ENCODE data around the gene STPG1. TPM values are rescaled to one million over a fixed set of nuclear protein-coding genes. Genes with fewer than 3 reads are reported as not detected.

STPG1 gene
- total and polyA plus RNA-seq, 9 of the 15 experiments (the other 6 are each of a cell fraction or from before 2014, with no cell fraction given), result 5.0 to 11.9 (median 8.3) TPM

GRCh38 chr1:24438423-24438901, 24.9 kb upstream of the STPG1 start (continued):
- TF ChIP-seq TAF9B (IDR thresholded peaks at IDR 0.05; ENCODE audit: partially characterized antibody) (no peak), SRSF1 (IDR thresholded peaks at IDR 0.05; ENCODE audit: low read depth, low read length) (no peak), ZNF398 (CRISPR knock-in tag; IDR thresholded peaks at IDR 0.05) (no peak), ZNF592 (IDR thresholded peaks at IDR 0.05) (no peak), CBX2 (IDR thresholded peaks at IDR 0.05; ENCODE audit: insufficient read depth, low read length, poor library complexity, severe bottlenecking) (no peak), BCLAF1 (IDR thresholded peaks at IDR 0.05; ENCODE audit: borderline replicate concordance in 1 of 2, control insufficient read depth in 1 of 2, low read depth in 2 of 2, low read length in 1 of 2) (no peak), ZFP1 (CRISPR knock-in tag; IDR thresholded peaks at IDR 0.05) (no peak), SUPT5H (IDR thresholded peaks at IDR 0.05) (no peak), ZNF12 (CRISPR knock-in tag; IDR thresholded peaks at IDR 0.05) (no peak), ZNF589 (CRISPR knock-in tag; IDR thresholded peaks at IDR 0.05; ENCODE audit: low read depth) (no peak), ZBTB9 (CRISPR knock-in tag; IDR thresholded peaks at IDR 0.05) (0 out of 2 replicates have a peak, but pooled peaks have one; percentile 25), YY1 (IDR thresholded peaks at IDR 0.05; ENCODE audit: borderline replicate concordance in 1 of 3, control insufficient read depth in 1 of 3, extremely low read depth in 1 of 3, insufficient read depth in 3 of 3, insufficient read length in 1 of 3, insufficient replicate concordance in 2 of 3, low read depth in 1 of 3, low read length in 2 of 3) (no peak), EHMT2 (IDR thresholded peaks at IDR 0.05) (no peak), ZNF224 (CRISPR knock-in tag; IDR thresholded peaks at IDR 0.05) (no peak), MCM2 (IDR thresholded peaks at IDR 0.05; ENCODE audit: low read depth) (no peak), ZNF121 (CRISPR knock-in tag; conservative IDR thresholded peaks at IDR 0.05) (no peak)
